Fibroblast of mammary gland (primary cell): ENCODE measurements around the gene EFNA5.

Source experiments
- DNase-seq: peaks from one replicate; pipeline ENCODE4 v3.0.0-alpha.2; 2010; ENCODE audit warnings: low read depth
- H3K4me3 ChIP-seq: 2 replicates; pipeline ENCODE4 v1.5.1; 2011; ENCODE audit warnings: low read depth, mild to moderate bottlenecking, low read length, moderate library complexity; ENCODE audit not compliant: control insufficient read depth
- TF ChIP-seq, protein P1 (sequence below): conservative IDR thresholded peaks from 2 replicates; pipeline ENCODE4 v1.5.1; 2011; ENCODE audit warnings: low read depth, low read length, inconsistent platforms; ENCODE audit not compliant: control insufficient read depth, insufficient read depth

The EFNA5 gene

DNA sequence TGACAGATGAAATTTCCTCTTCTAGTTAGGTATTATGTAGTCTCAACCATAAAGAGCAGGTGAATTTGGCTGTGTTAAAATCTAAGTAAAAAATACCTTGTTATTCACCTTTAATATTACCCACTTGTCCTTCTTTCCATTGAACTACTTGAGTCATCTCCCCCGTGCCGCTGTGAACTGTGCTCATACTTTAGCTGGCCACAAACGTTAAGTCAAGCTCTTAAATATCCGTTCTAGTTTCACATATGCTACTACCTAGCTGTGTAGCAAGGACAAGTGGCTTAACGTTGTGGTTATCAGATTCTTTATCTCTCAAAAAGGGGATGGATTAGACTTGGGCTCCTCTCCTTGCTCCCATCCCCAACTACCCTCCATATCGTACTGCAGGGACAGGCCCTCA is 110.4 kb downstream of the EFNA5 start:
- H3K4me3 ChIP-seq: no peak overlapping the region
- TF ChIP-seq, protein P1, sequence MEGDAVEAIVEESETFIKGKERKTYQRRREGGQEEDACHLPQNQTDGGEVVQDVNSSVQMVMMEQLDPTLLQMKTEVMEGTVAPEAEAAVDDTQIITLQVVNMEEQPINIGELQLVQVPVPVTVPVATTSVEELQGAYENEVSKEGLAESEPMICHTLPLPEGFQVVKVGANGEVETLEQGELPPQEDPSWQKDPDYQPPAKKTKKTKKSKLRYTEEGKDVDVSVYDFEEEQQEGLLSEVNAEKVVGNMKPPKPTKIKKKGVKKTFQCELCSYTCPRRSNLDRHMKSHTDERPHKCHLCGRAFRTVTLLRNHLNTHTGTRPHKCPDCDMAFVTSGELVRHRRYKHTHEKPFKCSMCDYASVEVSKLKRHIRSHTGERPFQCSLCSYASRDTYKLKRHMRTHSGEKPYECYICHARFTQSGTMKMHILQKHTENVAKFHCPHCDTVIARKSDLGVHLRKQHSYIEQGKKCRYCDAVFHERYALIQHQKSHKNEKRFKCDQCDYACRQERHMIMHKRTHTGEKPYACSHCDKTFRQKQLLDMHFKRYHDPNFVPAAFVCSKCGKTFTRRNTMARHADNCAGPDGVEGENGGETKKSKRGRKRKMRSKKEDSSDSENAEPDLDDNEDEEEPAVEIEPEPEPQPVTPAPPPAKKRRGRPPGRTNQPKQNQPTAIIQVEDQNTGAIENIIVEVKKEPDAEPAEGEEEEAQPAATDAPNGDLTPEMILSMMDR: no peak
- DNase-seq: no peak

DNA sequence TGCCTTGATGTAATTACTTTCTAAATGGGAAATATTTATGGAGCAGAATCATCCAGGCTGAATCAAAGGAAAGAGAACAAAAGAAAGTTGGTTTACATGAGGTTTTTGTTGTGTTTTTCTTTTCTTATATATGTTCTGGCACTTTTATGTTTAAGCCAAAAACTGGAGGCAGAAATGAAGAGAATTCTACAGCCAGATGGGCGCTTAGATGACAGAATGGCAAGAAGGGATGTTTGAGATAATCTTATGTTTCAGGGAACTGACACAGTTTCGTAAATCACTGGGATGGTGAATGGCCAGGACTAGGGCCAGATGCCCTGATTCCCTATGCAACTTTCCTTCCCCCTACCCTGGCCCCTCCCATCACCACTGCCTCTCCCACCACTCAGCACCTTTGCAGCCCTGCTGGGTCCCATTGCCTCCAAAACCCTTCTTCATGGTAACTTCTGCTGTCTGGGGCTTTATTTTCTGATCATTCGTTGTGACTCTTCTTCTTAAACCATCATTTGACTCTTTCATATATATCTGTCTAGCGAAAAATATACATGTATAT is 111.8 kb downstream of the EFNA5 start:
- TF ChIP-seq, protein P1: no peak

DNA sequence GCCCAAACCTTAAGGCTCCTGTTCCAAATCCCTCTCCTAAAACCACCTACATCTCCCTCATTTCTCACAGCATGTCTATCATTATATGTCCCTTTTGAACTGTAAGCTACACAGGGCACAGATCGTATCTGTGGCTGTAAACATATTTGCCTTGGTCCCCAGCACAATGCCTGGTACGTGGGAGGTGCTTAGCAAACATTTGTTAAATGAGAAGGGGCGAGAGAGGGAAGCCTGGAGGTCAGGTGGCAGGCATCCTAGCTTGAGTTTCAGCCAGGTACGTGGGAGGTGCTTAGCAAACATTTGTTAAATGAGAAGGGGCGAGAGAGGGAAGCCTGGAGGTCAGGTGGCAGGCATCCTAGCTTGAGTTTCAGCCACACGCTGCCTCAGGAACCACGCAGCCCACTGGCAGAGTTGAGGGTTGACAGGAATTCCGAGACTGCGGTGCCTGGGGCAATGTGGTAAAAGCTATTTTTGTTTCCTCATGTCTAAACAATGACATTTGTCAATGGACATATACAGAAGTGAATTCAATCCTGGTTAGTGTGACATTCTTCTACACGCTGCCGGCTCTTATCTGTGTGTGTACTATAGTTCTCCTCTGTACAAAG is 113.6 kb downstream of the EFNA5 start:
- DNase-seq: no peak
- H3K4me3 ChIP-seq: no peak overlapping the region
- TF ChIP-seq, protein P1: no peak

More for the DNA sequence above, 111.8 kb downstream of the EFNA5 start:
- DNase-seq: no peak
- no peak overlapping the region for H3K4me3 ChIP-seq

DNA sequence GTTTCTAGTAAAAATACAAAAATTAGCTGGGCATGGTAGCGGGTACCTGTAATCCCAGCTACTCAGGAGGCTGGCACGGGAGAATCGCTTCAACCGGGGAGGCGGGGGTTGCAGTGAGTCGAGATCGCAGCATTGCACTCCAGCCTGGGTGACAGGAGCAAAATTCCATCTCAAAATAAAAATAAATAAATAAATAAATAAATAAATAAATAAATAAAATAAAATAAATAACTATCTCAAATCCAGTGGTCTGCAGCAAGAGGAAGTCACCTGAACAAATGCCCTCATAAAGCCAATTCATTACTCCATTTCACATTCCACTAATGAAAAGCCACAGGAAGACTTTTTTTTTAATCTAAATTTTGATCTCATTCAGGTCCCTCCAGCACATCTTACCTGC is 114.2 kb downstream of the EFNA5 start:
- DNase-seq: no peak
- TF ChIP-seq, protein P1: no peak
- no peak overlapping the region for H3K4me3 ChIP-seq

DNA sequence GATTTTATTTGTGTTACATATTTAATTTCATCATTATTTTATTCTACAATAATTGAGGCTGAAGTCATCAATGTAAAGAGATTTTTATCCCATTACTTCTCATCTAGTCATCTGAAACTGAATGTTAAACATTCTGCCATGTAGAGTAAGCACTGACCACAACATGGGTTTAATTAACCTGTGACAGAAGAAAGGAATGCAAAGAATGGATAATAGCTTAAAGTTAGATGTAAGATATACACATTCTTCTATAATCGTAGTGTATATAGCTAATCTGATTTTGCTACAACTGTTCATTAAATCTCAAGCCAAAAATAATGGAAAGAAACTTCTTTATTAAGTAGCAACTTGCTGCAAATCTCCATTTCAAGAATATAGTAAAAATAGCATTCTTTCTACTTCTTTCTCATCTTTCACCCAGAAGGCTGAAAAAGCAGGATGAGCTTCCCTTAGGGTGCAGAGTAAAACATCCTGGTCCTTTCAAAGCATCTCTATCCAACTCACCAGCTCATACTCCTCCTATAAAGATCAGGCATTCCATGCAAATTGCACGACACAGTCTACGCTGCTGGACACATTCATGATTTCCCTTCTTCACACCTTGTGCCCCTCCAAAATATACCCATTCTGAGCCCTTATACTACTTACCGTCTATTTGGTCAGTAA is 115.2 kb downstream of the EFNA5 start:
- no peak for DNase-seq
- TF ChIP-seq, protein P1: no peak

DNA sequence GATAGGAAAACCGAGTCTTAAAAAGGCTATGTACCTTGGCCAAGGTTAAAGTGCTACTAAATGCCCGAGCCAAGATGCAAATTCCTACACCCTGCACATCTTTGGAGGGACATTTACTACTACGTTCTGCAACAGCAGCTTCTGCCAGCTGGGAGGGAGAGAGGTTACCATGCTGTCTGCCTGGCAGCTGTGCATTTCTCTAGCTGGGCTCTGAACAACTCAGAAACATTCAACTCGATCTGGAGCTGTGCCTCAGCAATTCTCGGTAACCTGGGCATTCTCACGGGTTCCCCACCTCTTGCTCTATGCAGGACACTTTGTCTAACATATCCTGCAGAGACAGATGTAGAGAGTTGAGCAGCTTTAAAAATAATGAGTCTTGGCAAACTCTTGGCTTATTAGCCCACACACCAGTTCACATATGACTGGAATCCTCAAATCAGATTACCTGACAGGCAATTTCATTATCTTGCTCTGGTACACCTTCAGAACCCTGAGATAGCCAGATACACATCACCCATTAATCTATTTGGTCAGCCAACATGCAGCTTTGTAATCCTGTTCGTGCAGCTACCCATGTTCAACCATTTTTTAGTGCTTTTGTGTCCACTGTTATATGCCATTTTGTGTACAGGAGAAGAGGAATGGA is 115.8 kb downstream of the EFNA5 start:
- H3K4me3 ChIP-seq: no peak overlapping the region
- no peak for DNase-seq
- TF ChIP-seq, protein P1: no peak

More for the DNA sequence above, 115.2 kb downstream of the EFNA5 start:
- no peak overlapping the region for H3K4me3 ChIP-seq
